Osteocyte (in vitro differentiated cells): ENCODE results near the gene GIMAP4. TPM values are rescaled to one million over a fixed set of nuclear protein-coding genes. Genes with fewer than 3 reads are reported as not detected.
"Not testable (repeated sequence)": the region's sequence is repeated elsewhere in the genome, so short reads cannot be mapped to it uniquely, and the experiment has no call there.

Experiments
- DNase-seq: peaks from one replicate; pipeline ENCODE4 v3.0.0; 2021; ENCODE audit warnings: mixed read lengths; ENCODE audit not compliant: unreplicated experiment; ENCODE audit errors: extremely low spot score
- H3K27ac Mint-ChIP-seq: one replicate; pipeline ENCODE4 v1.8.0; 2021; ENCODE audit warnings: mild to moderate bottlenecking, mixed read lengths; ENCODE audit not compliant: unreplicated experiment
- H3K27me3 Mint-ChIP-seq: one replicate; pipeline ENCODE4 v1.8.0; 2021; ENCODE audit warnings: mixed read lengths; ENCODE audit not compliant: unreplicated experiment
- H3K36me3 Mint-ChIP-seq: one replicate; pipeline ENCODE4 v1.8.0; 2021; ENCODE audit warnings: mixed read lengths; ENCODE audit not compliant: unreplicated experiment
- H3K4me1 Mint-ChIP-seq: one replicate; pipeline ENCODE4 v1.8.0; 2021; ENCODE audit warnings: mixed read lengths; ENCODE audit not compliant: unreplicated experiment
- H3K4me3 Mint-ChIP-seq: one replicate; pipeline ENCODE4 v1.8.0; 2021; ENCODE audit warnings: mild to moderate bottlenecking, moderate library complexity, mixed read lengths; ENCODE audit not compliant: unreplicated experiment
- H3K9me3 Mint-ChIP-seq: one replicate; pipeline ENCODE4 v1.8.0; 2021; ENCODE audit warnings: mixed read lengths; ENCODE audit not compliant: unreplicated experiment
- total RNA-seq: library from RNA; stranded (reverse); gene quantifications from 2 replicates; pipeline ENCODE4 v1.2.1, GENCODE V29; 2021
- TF ChIP-seq, protein P1 (sequence below): fragments of 200-600 bp; sonication (generic); IDR thresholded peaks from 2 replicates; pipeline ENCODE4 v1.5.0; 2021; ENCODE audit warnings: antibody characterized with exemption, mild to moderate bottlenecking, moderate library complexity

GIMAP4 gene
- total RNA-seq, 1 donor from 2014 or later, result not detected

DNA sequence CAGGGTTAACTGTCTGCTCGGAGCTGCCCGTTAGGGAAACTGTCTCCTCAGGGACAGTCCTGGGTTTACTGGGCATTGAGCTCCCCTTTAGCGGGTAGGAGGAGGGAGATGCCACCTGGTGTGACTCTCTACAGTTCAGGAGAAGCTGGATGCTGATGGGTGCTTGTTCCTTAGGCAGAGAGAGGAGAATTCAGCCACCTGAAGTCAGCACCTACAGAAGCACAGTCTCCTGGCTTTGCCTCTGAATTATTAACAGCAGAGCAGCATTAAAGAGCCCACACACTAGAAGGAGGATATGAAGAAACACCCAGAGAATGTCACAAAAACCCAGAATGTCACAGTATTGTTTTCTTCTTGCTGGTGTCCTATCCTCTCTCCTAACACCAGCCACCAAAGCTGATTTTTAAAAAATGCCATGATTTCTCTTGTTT, 696 bp downstream of the GIMAP4 start:
- Mint-ChIP-seq H3K27ac (no peak overlapping the region), H3K9me3 (peaks cover 43% of the 10 kb centered on the region), H3K36me3 (no peaks in the 10 kb centered on the region), H3K4me3 (no peak overlapping the region), H3K27me3 (no peaks in the 10 kb centered on the region), H3K4me1 (no peaks in the 10 kb centered on the region)
- TF ChIP-seq, protein P1, sequence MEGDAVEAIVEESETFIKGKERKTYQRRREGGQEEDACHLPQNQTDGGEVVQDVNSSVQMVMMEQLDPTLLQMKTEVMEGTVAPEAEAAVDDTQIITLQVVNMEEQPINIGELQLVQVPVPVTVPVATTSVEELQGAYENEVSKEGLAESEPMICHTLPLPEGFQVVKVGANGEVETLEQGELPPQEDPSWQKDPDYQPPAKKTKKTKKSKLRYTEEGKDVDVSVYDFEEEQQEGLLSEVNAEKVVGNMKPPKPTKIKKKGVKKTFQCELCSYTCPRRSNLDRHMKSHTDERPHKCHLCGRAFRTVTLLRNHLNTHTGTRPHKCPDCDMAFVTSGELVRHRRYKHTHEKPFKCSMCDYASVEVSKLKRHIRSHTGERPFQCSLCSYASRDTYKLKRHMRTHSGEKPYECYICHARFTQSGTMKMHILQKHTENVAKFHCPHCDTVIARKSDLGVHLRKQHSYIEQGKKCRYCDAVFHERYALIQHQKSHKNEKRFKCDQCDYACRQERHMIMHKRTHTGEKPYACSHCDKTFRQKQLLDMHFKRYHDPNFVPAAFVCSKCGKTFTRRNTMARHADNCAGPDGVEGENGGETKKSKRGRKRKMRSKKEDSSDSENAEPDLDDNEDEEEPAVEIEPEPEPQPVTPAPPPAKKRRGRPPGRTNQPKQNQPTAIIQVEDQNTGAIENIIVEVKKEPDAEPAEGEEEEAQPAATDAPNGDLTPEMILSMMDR, result no peak
- DNase-seq, result no peak

DNA sequence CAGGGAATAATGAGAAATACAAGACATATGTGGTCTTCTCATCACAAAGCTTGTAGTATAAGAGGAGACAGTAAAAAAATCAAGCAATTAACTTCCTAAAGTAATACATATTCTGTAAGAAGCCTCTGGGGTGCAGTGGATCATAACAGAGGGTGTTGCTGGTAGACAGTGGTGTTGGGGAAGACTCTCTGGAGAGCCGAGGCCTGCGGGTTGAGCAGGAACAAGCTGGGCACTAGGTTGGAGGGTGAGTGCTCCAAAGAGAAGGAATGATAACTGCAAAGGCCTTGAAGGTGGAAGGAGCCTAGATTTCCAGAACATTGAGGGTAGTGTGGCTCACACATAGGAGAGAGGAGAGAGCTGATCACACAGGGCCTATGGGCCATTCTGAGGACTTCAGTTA, 1.5 kb downstream of the GIMAP4 start:
- peaks cover 44% of the 10 kb centered on the region for H3K9me3 Mint-ChIP-seq
- no peaks in the 10 kb centered on the region for H3K27me3 Mint-ChIP-seq
- no peaks in the 10 kb centered on the region for H3K36me3 Mint-ChIP-seq
- TF ChIP-seq, protein P1, result no peak
- no peak overlapping the region for H3K27ac Mint-ChIP-seq
- H3K4me3 Mint-ChIP-seq, result no peak overlapping the region
- DNase-seq, result no peak
- H3K4me1 Mint-ChIP-seq, result no peaks in the 10 kb centered on the region

DNA sequence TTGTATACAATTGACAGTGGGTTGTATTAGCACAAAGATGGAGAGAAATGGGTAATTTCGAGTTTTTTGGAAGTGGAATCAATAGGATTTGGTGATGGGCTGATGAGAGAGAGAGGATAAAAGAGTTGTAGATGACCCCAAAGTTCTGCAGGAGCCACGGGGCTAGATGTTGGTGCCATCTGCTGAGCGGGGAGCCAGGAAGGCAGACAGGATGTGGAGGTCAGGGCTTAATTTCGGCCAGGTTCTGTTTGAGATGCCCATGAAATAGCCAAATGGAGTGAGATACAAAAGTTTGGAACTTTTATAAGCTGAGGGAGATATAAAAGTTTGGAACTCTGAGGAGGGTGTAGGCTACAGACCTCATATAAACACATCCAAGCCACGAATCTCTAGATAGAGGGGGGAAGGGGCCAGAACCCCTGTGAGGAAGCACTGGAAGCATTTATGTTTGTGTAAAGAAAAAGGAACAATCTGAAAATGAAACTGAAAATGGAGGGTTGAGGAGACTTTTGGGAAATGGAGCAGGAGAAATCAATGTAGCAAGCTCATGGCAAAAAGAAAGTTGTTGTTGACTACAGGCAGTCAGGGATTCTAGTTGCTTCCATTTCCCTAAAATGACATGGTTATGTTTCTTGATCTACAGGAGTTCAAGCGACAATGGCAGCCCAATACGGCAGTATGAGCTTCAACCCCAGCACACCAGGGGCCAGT, 2.2 kb downstream of the GIMAP4 start:
- Mint-ChIP-seq H3K4me3 (no peak overlapping the region), H3K36me3 (no peaks in the 10 kb centered on the region), H3K27ac (no peak overlapping the region), H3K27me3 (no peaks in the 10 kb centered on the region), H3K4me1 (no peaks in the 10 kb centered on the region), H3K9me3 (peaks cover 48% of the 10 kb centered on the region)
- no peak for DNase-seq
- TF ChIP-seq, protein P1, result no peak

DNA sequence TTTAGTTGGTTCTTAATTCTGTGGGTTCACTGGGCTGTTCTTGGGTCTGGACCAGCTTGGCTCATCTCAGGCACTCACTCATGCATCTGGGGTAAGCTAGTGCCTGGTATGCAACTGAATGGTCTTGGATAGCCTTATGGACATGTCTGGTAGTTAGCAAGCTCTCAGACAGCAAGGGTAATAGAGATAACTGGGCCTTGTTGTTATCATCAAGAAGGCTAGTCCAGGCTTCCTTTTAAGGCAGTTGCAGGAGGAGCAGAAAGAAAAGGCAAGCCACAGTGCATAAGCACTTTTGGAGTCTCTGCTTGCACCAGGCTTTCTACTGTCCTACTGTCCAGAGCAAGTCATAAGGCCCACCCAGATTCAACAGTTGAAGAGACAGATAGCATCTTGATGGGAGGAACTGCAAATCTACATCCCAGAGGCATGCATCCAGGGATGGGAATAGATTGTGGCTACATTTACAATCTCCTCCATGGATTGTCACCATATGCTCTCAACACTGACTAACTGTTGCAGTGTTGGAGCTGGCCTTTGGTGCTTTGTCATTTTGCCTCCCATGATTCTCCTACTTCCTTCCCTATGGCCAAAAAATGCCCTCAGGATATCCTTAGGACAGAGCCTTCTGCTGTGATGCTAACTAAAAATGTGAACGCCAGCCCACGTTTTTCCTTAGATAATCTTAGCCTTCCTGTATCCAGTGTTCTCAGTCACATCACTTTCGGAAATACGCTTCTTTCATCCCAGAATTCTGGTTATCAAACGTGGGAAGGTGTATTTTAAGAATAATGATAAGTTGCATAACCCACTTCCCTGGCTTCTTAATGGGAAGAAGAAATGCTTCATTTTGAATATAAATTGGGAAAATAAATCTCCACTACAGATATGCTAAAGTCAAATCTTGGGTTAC, 3.6 kb downstream of the GIMAP4 start:
- Mint-ChIP-seq H3K27me3 (no peaks in the 10 kb centered on the region), H3K27ac (no peak overlapping the region), H3K9me3 (peaks cover 51% of the 10 kb centered on the region), H3K36me3 (no peaks in the 10 kb centered on the region), H3K4me3 (no peak overlapping the region), H3K4me1 (no peaks in the 10 kb centered on the region)
- no peak for DNase-seq
- TF ChIP-seq, protein P1, result no peak

DNA sequence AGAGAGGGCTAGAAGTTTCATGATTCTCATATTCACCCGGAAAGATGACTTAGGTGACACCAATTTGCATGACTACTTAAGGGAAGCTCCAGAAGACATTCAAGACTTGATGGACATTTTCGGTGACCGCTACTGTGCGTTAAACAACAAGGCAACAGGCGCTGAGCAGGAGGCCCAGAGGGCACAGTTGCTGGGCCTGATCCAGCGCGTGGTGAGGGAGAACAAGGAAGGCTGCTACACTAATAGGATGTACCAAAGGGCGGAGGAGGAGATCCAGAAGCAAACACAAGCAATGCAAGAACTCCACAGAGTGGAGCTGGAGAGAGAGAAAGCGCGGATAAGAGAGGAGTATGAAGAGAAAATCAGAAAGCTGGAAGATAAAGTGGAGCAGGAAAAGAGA, 5.3 kb downstream of the GIMAP4 start:
- Mint-ChIP-seq H3K9me3 (peaks cover 46% of the 10 kb centered on the region), H3K4me1 (no peaks in the 10 kb centered on the region), H3K4me3 (no peak overlapping the region), H3K27me3 (no peaks in the 10 kb centered on the region), H3K36me3 (no peaks in the 10 kb centered on the region), H3K27ac (no peak overlapping the region)
- TF ChIP-seq, protein P1, result no peak
- no peak for DNase-seq

DNA sequence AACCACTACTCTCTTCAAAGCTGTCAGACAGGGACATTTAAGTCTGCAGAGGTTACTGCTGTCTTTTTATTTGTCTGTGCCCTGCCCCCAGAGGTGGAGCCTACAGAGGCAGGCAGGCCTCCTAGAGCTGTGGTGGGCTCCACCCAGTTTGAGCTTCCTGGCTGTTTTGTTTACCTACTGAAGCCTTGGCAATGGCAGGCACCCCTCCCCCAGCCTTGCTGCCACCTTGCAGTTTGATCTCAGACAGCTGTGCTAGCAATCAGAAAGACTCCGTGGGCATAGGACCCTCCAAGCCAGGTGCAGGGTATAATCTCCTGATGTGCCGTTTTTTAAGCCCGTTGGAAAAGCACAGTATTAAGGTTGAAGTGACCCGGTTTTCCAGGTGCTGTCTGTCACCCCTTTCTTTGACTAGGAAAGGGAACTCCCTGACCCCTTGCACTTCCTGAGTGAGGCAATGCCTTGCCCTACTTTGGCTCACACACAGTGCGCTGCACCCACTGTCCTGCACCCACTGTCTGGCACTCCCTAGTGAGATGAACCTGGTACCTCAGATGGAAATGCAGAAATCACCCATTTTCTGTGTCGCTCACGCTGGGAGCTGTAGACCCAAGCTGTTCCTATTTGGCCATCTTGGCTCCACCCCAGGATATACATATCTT, 12.9 kb downstream of the GIMAP4 start:
- H3K4me3 Mint-ChIP-seq, H3K4me1 Mint-ChIP-seq, H3K27ac Mint-ChIP-seq, H3K36me3 Mint-ChIP-seq, DNase-seq, H3K27me3 Mint-ChIP-seq: not testable (repeated sequence)
- H3K9me3 Mint-ChIP-seq, result peaks cover 36% of the 10 kb centered on the region
